Midbrain (tissue), 1 donor: Measurements from ENCODE around the gene LRFN2.

Source experiments
- DNase-seq: peaks from one replicate; lab custom pipeline; 2025; lab: John Stamatoyannopoulos, UW

LRFN2 gene

DNA sequence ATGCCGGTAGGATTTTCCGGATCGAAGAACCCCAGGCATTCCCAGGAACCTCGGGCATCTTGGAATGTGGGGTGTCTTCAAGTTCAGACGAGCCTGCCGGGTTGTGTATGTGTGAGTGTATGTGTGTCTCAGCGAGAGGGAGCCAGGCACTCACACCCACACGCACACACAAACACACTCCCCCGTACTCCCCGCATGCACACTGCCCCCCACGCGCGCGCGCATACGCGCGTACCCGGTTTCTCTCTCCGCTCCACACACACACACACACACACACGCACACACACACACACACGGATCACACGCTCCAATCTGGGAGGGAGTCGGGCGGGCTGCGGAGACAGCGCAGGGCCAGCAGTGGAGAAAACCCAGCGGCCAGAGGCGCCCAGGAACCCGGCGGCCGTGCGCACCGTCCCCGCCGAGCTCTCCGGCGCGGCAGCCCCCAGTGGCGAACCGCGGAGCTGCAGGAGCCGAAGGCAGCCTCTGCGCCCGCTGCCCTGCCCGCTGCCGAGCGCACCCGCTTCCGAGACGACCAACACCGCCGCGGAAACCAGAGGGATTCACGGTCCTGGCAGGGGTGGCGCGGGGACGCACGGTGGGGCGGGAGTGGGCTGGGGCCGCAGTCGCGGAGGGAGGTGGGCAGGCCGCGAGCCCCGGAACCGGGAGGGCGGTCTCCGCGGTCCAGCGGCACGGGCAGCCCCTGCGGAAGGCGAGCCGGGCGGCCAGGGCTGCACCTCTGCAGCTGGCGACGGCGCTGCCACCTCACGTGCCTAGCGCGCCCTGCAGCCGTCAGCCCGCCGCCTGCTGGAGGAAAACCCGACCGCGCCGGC lies at the start of gene LRFN2:
LRFN2 (minus strand) TSS at position 125 of the 830 bp plus-strand sequence.
- DNase-seq = peak; percentile 68

GRCh38 chr6:40634429-40634828 lies 47.3 kb upstream of the LRFN2 start:
- DNase-seq = no peak

DNA sequence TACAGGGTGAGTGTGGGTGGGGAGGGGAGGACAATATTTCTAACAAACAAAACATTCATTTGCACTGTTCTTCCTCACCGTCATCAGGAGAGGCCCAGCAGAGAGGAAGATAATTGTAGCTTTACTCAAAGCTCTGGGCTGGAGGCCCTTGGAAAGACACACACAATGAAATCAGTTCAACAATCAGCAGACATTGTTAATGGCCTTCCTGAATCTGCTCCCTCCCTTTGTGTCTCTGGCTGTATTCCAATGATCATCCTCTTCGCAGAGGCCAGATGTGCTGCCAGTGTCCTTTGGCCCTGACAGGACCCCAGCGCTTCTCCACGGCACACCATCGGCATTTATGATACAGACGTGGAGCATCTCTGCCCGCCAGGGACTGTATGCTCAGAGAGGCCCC lies 44.6 kb upstream of the LRFN2 start:
- DNase-seq = peak; percentile 14

GRCh38 chr6:40630488-40630887 lies 43.3 kb upstream of the LRFN2 start:
- DNase-seq = no peak

DNA sequence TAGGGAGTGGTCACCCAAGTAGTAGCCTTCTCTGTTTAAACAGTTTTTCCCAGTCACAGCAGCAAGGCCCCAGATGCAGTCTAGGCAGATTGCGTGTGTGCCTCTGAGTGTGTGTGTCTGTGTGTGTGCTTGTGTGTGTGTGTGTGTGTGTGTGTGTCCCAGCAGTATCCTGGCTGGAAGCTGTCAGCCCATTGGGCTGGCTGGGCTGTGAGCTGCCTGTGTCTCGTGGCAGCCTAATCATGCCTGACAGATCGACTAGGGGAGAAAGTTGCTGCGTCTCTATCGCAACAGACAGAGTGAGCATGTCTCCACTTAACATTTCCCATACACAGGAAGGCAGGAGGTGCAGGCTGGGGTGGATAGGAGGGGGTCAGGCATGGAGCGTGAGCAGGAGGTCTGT lies 42.9 kb upstream of the LRFN2 start:
- no peak for DNase-seq

DNA sequence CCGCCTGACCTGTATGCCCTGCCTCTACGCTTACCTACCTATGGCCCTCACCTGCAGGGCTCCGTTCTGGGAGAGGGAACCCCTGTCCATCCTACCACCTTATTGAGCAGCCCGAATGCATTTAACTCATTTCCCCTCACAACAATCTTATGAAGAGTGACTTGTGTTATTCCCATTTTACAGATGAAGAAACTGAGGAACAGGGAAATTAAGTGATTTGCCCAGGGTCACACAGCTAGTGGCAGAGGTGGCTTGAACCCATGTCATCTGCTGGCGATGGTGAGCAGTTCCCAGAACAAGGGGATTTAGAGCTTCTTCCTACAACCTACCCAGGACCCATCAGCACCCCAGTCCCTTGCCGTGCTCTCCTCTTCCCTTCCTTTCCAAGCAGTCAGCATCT lies 42.3 kb upstream of the LRFN2 start:
- no peak for DNase-seq

- DNase-seq = no peak
Measured at GRCh38 chr6:40627316-40627715, 40.2 kb upstream of the LRFN2 start.

DNA sequence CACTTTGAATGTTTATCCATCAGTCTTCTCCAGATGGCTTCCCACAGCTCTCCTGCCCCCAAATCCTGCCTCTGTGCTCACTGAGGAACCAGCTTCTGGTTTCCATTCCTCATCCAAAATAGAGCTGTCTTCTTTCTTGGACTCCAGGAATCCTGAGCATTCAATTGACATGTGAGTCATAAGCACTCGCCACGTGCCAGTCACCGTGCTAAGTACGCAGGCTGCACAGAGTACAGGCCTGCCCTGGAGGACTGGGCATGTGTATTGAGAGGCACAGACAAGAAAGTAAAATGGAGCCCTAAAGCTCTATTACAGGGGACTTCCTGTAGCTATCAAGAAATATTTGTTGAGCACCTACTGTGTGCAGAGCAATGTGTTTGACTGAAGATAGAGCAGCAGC lies 39.7 kb upstream of the LRFN2 start:
- DNase-seq = no peak

- no peak for DNase-seq
Measured at GRCh38 chr6:40623932-40624331, 36.8 kb upstream of the LRFN2 start.

GRCh38 chr6:40623178-40623577 lies 36.0 kb upstream of the LRFN2 start:
- no peak for DNase-seq

GRCh38 chr6:40620574-40621240 lies 33.5 kb upstream of the LRFN2 start:
- DNase-seq = no peak

DNA sequence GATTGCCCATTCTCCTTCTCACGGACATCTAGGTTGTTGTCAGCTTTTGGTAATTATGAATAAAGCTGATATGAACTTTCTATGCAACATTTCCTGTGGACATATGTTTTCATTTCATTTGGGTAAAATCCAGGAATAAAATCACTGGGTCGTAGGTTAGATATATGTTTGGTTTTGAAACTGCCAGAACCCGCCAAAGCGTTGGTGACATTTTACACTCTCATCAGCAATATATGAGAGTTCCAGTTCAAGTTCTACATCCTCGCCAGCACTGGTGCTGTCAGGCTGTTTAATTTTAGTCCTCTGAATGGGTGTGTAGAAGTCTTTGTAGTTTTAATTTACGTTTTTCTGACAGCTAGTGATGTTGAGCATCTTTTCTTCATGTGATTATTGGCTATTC lies 27.5 kb upstream of the LRFN2 start:
- DNase-seq = no peak

DNA sequence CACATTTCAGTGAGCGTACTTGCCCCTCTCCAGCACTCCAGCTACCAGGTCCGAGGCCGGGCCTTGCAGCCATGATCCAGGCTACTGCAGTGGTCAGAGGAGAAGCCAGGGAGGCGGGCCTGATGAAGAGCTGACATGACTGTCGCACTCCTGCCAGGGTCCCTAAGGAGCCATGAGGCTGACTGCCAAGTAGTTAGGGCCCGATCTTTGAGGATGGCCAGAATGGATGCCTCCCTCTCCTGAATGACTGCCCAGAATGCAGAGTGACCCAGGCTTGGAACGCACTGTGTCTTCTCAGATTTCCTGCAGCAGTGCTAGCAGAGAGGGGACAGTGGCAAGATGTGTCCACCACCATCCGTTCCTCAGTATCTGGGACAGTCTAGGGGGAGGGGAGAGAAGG lies 24.7 kb upstream of the LRFN2 start:
- no peak for DNase-seq

- no peak for DNase-seq
Measured at GRCh38 chr6:40611434-40611833, 24.3 kb upstream of the LRFN2 start.

GRCh38 chr6:40610229-40610628 lies 23.1 kb upstream of the LRFN2 start:
- DNase-seq = no peak

DNA sequence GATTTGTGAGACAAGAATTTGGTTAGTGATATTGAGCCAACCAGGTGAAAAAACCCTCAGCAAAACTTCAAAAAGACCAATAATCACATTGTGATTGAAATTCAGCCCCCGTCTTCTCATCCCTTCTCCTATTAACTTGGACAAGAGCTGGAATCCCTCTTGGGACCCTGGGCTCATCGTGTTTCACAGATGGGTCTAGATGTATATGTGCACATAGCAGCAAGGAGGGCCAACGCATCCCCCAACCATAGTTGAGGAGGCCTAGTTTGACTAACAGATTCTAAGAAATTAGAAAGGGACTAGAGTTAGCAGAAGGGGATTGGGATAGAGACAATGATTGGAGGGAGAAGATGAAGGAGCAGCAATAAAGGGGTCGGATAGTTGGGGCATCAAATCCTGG lies 19.8 kb upstream of the LRFN2 start:
- no peak for DNase-seq

DNA sequence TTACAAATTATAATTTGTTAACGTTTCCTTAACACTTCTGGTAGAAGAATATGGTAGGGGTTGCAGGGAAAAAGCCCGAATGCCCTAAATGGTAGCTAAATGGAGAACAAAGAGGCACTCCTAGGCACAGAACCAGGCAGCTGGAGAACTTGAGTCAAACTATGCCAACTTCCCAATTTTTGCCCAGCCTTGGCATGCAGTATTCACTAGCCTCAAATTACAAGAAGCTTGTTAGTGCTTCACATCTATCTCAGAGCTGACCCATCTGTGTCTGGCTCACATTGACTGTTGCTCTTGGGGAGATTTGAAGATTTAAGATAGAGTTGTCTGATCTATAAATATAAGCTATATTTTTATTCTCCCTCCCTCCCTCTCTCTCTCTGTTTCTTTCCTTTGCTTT lies 19.4 kb upstream of the LRFN2 start:
- DNase-seq = no peak

GRCh38 chr6:40604082-40604481 lies 16.9 kb upstream of the LRFN2 start:
- DNase-seq = no peak

GRCh38 chr6:40599555-40599954 lies 12.4 kb upstream of the LRFN2 start:
- DNase-seq = no peak

- no peak for DNase-seq
Measured at GRCh38 chr6:40598516-40598915, 11.4 kb upstream of the LRFN2 start.

DNA sequence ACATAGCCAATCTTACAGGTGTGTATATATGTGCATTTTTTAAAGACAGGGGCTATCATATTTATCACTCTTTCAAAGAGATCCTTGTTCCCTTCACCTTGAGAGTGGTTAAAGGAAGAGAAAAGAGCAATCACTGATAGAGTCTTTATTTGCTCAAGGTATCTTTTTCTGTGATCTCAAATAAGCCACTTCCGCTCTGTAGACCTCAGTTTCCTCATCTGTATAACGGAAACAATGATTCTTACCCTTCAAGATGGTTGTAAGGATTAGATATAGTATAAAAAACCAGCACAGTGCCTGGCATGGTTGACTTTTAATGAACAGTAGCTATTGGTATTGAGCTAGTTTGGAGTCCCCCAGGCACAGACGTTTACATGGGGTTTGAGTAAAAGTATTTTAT lies 10.1 kb upstream of the LRFN2 start:
- no peak for DNase-seq

DNA sequence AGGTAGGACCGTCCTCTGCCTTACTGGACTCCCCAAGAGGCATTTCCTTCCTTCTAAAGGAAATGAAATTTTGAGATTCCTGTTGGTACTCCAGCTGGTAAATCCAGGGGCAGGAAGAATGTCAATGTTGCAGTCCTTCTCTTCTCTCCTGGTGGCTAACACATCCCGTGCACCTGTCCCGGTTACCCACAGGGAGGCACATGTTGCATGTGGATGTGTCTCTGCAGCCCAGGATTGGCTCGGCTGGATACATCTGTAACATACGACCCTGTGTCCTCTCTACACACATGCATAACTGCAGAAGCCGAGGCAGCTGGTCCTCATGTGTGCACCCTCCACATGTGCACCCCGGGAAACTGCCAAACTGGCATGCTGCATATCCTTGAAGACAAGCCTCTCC lies 1.3 kb upstream of the LRFN2 start:
- no peak for DNase-seq

DNA sequence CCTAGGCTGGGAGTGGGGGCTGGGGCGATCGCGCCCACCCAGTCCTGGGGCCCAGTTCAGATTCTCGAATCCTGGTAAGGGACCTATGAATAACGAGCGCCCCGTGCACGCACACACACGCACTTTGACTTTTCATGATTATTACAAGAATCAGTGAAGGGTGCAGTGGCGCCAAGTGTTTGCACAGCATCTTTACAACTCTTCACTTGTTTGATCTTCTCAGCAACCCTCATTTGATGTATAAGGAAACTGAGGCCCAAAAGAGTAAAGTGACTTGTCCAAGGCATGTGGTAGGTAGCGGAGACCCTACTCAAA lies 863 bp upstream of the LRFN2 start:
- no peak for DNase-seq
